HG02610 (cell line): ENCODE results near the gene DBN1.

Experiments
- ATAC-seq: cut with Tn5 transposase; IDR thresholded peaks from one replicate; pipeline ENCODE4 v1.9.1; 2021; ENCODE audit warnings: mild to moderate bottlenecking, moderate library complexity; ENCODE audit not compliant: unreplicated experiment

DBN1 gene

GRCh38 chr5:177457852-177458681 lies 15.4 kb downstream of the DBN1 start:
- ATAC-seq: no peak

GRCh38 chr5:177456976-177457851 lies 16.2 kb downstream of the DBN1 start:
- ATAC-seq: peak; percentile 45

DNA sequence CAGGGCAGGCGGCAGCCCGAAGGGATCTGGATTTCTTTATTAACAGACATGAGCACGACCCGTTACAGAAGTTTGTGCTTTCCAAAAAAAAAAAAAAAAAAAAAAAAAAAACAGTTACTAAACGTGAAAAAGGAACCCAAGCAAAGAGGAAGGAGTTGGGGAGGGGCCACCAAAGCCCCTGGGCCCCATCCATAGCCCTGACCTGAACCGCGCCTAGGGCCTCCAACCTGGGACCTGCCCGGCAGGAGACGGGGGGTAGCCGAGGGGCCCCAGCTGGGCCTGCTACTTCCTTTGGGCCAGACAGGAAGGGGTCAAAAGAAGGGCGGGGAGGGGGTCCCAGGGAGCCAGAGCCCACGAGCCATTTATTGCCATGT lies 16.9 kb downstream of the DBN1 start:
- no peak for ATAC-seq

DNA sequence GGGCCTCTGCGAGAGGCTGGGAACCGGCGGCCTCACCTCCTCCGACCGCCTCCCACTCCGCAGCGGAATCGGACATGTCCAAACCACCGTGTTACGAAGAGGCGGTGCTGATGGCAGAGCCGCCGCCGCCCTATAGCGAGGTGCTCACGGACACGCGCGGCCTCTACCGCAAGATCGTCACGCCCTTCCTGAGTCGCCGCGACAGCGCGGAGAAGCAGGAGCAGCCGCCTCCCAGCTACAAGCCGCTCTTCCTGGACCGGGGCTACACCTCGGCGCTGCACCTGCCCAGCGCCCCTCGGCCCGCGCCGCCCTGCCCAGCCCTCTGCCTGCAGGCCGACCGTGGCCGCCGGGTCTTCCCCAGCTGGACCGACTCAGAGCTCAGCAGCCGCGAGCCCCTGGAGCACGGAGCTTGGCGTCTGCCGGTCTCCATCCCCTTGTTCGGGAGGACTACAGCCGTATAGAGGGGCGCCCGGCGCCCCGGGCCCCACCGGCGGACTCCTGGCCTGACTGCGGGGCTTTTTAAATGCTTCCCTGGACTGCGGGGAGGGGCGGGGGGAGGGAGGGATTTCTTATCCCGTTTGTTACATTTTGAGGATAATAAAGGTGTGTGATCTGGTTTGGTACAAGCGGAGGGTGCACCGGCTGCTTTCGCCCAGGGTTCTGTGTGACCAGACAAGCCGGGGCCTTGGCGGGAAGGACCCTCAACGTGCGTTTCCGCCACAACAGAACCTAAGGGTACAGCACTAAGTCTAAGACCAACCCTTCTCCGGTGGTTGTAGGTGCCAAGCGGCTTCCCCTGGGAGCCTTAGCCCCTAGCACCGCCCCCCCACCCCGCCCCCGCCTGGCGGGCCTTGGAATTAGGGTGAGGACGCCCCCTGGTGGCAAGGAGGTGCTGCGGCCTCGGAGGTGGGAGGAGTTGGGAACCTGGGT lies 17.5 kb downstream of the DBN1 start:
- no peak for ATAC-seq

DNA sequence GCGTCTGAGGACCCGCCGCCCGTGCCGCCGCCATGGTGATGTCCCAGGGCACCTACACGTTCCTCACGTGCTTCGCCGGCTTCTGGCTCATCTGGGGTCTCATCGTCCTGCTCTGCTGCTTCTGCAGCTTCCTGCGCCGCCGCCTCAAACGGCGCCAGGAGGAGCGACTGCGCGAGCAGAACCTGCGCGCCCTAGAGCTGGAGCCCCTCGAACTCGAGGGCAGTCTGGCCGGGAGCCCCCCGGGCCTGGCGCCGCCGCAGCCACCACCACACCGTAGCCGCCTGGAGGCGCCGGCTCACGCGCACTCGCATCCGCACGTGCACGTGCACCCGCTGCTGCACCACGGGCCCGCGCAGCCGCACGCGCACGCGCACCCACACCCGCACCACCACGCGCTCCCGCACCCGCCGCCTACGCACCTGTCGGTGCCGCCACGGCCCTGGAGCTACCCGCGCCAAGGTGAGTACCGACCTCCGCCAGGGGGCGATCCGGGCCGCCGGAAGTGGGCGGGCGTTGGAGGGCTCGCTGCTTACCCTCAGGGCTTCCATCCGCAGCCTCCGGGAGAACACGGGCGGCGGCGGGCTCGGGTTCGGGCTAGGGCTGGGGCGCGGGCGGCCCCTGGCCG lies 18.3 kb downstream of the DBN1 start:
- peak; percentile 51 for ATAC-seq

DNA sequence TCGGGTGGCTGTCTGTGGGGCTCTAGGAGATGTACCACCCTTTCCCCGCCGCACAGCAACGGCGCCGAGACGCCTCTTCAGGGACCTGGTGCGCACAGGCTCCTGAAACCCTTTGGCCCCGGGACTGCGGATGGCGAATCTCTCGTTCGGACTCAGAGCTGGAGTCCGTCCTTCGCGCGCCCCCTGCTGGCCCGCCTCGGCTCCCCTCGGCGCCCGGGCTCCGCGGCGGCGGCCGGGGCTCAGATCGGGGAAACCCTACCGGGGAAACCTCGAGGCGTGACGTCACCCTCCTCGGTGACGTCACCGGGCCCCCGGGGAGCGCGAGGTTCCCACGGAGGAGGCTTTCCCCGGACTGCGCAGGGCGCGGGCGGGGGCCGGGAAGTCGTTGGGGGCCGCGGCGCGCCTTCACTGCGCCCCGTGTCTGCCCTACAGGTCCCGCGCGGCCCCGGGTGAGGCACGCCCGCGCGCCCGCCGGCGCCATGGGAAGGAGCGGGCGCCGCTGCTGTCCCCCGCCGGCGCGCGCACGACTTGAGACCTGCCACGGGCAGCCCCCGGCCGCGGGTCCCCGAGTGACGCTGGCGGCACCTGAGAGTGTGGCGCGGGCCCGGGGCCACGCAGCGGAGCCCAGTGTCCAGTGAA lies 18.9 kb downstream of the DBN1 start:
- ATAC-seq: peak; percentile 36

DNA sequence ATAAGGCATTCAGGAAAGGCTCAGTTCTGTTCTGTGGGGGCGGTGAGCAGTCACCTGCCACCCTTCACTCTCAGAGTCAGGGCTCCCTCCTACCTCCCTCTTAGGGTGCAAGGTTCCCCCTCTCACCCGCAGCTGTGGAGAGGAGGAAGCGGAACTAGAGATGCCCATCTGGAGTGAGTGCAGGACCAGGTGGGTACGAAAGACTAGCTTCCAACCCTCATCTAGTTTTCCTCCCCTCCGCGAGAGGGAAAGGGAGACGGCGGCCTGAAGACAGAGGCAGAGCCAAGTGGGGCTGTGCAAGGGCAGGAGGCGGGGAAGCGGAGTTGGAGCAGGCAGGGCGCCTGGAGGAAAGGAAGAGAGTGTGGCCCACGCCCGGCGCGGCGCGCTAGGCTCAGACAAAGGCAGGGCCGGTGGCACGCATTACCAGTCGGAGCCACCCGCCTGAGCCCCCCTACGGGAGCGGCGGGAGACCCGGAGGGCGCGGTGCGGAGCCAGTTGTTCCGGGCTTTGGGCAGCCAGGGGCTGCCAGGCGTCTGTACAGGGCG lies 19.5 kb downstream of the DBN1 start:
- no peak for ATAC-seq

- no peak for ATAC-seq
Observed at GRCh38 chr5:177452688-177453638, 20.5 kb downstream of the DBN1 start.

- ATAC-seq: no peak
Observed at GRCh38 chr5:177450667-177451424, 22.6 kb downstream of the DBN1 start.

DNA sequence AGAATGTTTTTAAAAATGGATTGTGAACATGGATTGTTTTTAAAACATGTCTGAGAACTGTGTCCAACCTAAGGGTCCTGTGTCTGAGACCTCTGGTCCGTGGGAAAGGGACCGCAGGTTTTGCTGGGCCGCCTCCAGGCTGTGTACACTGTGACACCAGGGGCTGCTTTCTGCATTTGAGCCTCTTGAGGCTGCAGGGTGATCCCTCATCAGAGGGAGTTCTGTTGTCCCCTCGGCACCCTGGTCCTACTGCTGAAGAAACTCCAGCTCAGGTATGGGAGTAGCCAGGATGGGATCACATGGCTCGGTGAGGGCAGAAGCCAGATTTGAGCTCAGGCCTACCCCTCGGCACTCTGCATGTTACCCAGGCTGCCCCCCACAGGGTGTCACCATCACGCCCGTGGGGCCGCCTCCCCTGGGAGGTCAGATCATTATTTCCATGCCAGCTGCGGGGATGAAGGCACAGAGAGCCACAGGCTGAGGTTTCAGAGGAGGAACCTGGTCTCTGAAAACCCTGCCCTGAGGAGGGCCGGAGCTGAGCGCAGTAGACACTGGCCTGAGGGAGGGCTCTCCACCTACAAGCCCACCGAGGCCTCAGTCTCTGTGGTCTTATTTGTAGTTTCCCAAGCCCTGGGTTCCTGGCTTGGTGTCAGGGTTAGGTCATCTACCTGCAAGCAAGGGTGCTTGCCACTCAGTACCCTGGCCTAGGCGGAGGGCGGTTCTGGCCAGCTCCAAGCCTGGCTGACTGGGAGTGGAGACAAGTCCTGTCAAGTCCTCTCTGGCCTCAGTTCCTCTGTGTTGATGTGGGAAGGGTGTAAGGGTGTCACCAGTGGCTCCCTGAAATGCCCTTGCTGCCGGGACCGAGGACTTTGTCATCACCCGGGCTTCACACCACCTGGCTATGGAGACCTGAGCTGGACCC lies 24.0 kb downstream of the DBN1 start:
- no peak for ATAC-seq

GRCh38 chr5:177448244-177448950 lies 25.0 kb downstream of the DBN1 start:
- no peak for ATAC-seq

- ATAC-seq: no peak
Observed at GRCh38 chr5:177447611-177448243, 25.7 kb downstream of the DBN1 start.

- ATAC-seq: peak; percentile 23
Observed at GRCh38 chr5:177447066-177447610, 26.3 kb downstream of the DBN1 start.

GRCh38 chr5:177446200-177447065 lies 27.0 kb downstream of the DBN1 start, which contains the start of gene PRR7:
PRR7 (plus strand) TSS chr5:177446814; CDS start chr5:177455068, 8,254 bp downstream.
- peak; percentile 36 for ATAC-seq

DNA sequence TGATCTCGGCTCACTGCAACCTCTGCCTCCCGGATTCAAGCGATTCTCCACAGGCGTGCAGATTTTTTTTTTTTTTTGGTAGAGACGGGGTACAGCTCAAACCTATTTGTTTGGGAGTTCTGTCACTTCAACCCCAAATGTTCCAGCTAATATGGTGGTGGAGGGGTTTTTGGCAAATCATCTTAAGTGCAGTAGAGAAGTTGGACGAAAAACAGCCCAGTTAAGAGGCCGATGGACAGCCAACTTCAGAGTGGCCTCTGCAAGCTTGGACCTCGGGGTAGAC lies 27.6 kb downstream of the DBN1 start:
- ATAC-seq: no peak
